ENCODE data around the gene POU2F1.
"Not testable (repeated sequence)": the region's sequence is repeated elsewhere in the genome, so short reads cannot be mapped to it uniquely, and the experiment has no call there.

POU2F1 gene

GRCh38 chr1:167314671-167315070 is 94.0 kb downstream of the POU2F1 start:
- DNase-seq (ENCODE audit: low read depth in 3 of 3): no peak

GRCh38 chr1:167317463-167317862 is 96.8 kb downstream of the POU2F1 start:
- no peak for DNase-seq (ENCODE audit: low read depth in 3 of 3)

- DNase-seq (ENCODE audit: low read depth in 3 of 3): not testable (repeated sequence)
Measured at GRCh38 chr1:167319206-167319605, 98.5 kb downstream of the POU2F1 start.

- no peak for DNase-seq (ENCODE audit: low read depth in 3 of 3)
Measured at GRCh38 chr1:167322483-167322882, 101.8 kb downstream of the POU2F1 start.

GRCh38 chr1:167325151-167325550 is 104.5 kb downstream of the POU2F1 start:
- no peak for DNase-seq (ENCODE audit: low read depth in 3 of 3)

GRCh38 chr1:167328306-167328815 is 107.7 kb downstream of the POU2F1 start:
- no peak for DNase-seq (ENCODE audit: low read depth in 3 of 3)

- DNase-seq (ENCODE audit: low read depth in 3 of 3): no peak
Measured at GRCh38 chr1:167328816-167329483, 108.3 kb downstream of the POU2F1 start.

GRCh38 chr1:167330601-167331293 is 110.1 kb downstream of the POU2F1 start:
- DNase-seq (ENCODE audit: low read depth in 3 of 3): no peak

GRCh38 chr1:167331650-167332049 is 111.0 kb downstream of the POU2F1 start:
- DNase-seq (ENCODE audit: low read depth in 3 of 3): no peak

GRCh38 chr1:167332503-167332902 is 111.8 kb downstream of the POU2F1 start:
- no peak for DNase-seq (ENCODE audit: low read depth in 3 of 3)

- DNase-seq (ENCODE audit: low read depth in 3 of 3): no peak
Measured at GRCh38 chr1:167333124-167333523, 112.4 kb downstream of the POU2F1 start.

GRCh38 chr1:167333703-167334102 is 113.0 kb downstream of the POU2F1 start:
- no peak for DNase-seq (ENCODE audit: low read depth in 3 of 3)

- no peak for DNase-seq (ENCODE audit: low read depth in 3 of 3)
Measured at GRCh38 chr1:167339405-167339804, 118.7 kb downstream of the POU2F1 start.

- no peak for DNase-seq (ENCODE audit: low read depth in 3 of 3)
Measured at GRCh38 chr1:167342846-167343245, 122.2 kb downstream of the POU2F1 start.

- no peak for DNase-seq (ENCODE audit: low read depth in 3 of 3)
Measured at GRCh38 chr1:167344112-167344511, 123.4 kb downstream of the POU2F1 start.

GRCh38 chr1:167344615-167345385 is 124.1 kb downstream of the POU2F1 start:
- DNase-seq (ENCODE audit: low read depth in 3 of 3): no peak

GRCh38 chr1:167345386-167345733 is 124.7 kb downstream of the POU2F1 start:
- DNase-seq (ENCODE audit: low read depth in 3 of 3): no peak

- DNase-seq (ENCODE audit: low read depth in 3 of 3): no peak
Measured at GRCh38 chr1:167357305-167357704, 136.6 kb downstream of the POU2F1 start.

GRCh38 chr1:167359295-167359694 is 138.6 kb downstream of the POU2F1 start:
- no peak for DNase-seq (ENCODE audit: low read depth in 3 of 3)

GRCh38 chr1:167360120-167360519 is 139.4 kb downstream of the POU2F1 start:
- no peak for DNase-seq (ENCODE audit: low read depth in 3 of 3)

- DNase-seq (ENCODE audit: low read depth in 3 of 3): no peak
Measured at GRCh38 chr1:167362638-167363037, 142.0 kb downstream of the POU2F1 start.

- DNase-seq (ENCODE audit: low read depth in 3 of 3): no peak
Measured at GRCh38 chr1:167364826-167365225, 144.1 kb downstream of the POU2F1 start.

GRCh38 chr1:167365360-167365759 is 144.7 kb downstream of the POU2F1 start:
- no peak for DNase-seq (ENCODE audit: low read depth in 3 of 3)

Measured in stimulated activated CD4-positive, alpha-beta T cell treated with anti-CD3 and anti-CD28 coated beads, TNF-alpha, amount 100 ng/mL, for 4 hours (primary cell).